Fibroblast of skin of back (primary cell): ENCODE data around the gene CYP27A1.

Source experiments
- DNase-seq: peaks from one replicate; pipeline ENCODE4 v3.0.0-alpha.2; 2013

The CYP27A1 gene

GRCh38 chr2:218859988-218860831 lies 78.3 kb downstream of the CYP27A1 start:
- no peak for DNase-seq

GRCh38 chr2:218860950-218861381 lies 79.0 kb downstream of the CYP27A1 start:
- peak; percentile 78 for DNase-seq

GRCh38 chr2:218861645-218862318 lies 79.8 kb downstream of the CYP27A1 start:
- DNase-seq, result no peak

- no peak for DNase-seq
Measured at GRCh38 chr2:218863021-218863520, 81.1 kb downstream of the CYP27A1 start.
